HL-60 (cell line): ENCODE measurements around the gene C1orf21.

Experiments
- DNase-seq, 2 experiments: peaks; one replicate each; pipeline ENCODE4 v3.0.0-alpha.2; 2010 to 2020; ENCODE audit warnings: low read depth in 1 of 2, low spot score in 1 of 2
- H3K27ac ChIP-seq: fragments of 250-450 bp; sonication (Bioruptor Pico); replicated peaks from 2 replicates; pipeline ENCODE4 v1.5.1; 2020; ENCODE audit warnings: mild to moderate bottlenecking, moderate library complexity
- H3K27me3 ChIP-seq: fragments of 250-450 bp; sonication (Bioruptor Pico); 2 replicates; pipeline ENCODE4 v1.5.1; 2021; ENCODE audit warnings: mild to moderate bottlenecking, moderate library complexity; ENCODE audit not compliant: insufficient read depth, poor library complexity, severe bottlenecking
- H3K4me3 ChIP-seq: replicated peaks from 2 replicates; pipeline ENCODE4 v1.5.1; 2011; ENCODE audit warnings: mild to moderate bottlenecking, control low read depth, low read length; ENCODE audit not compliant: insufficient read depth
- CTCF ChIP-seq: IDR thresholded peaks from one replicate; pipeline ENCODE4 v1.5.1; 2011; ENCODE audit warnings: low read length, control low read depth, inconsistent platforms; ENCODE audit not compliant: insufficient read depth
- GABPA ChIP-seq: IDR thresholded peaks from 2 replicates; pipeline ENCODE4 v1.6.1; 2012; ENCODE audit warnings: low read depth
- POLR2AphosphoS5 ChIP-seq: IDR thresholded peaks from 2 replicates; pipeline ENCODE4 v1.6.1; 2012; ENCODE audit warnings: low read depth
- REST ChIP-seq: IDR thresholded peaks from 2 replicates; pipeline ENCODE4 v1.6.1; 2012; ENCODE audit warnings: low read depth; ENCODE audit not compliant: insufficient replicate concordance
- SPI1 ChIP-seq: IDR thresholded peaks from 2 replicates; pipeline ENCODE4 v1.6.1; 2012; ENCODE audit warnings: low read depth, mild to moderate bottlenecking, borderline replicate concordance

C1orf21 gene

GRCh38 chr1:184596950-184597645, 210.3 kb downstream of the C1orf21 start:
- Histone ChIP-seq H3K27ac (no peak overlapping the region), H3K4me3 (no peak overlapping the region), H3K27me3 (peaks cover 2% of the 10 kb centered on the region)
- TF ChIP-seq SPI1 (no peak), REST (no peak), CTCF (no peak), GABPA (no peak), POLR2AphosphoS5 (no peak)
- DNase-seq, result no peak

GRCh38 chr1:184597650-184598357, 211.0 kb downstream of the C1orf21 start:
- Histone ChIP-seq H3K27ac (no peak overlapping the region), H3K4me3 (no peak overlapping the region), H3K27me3 (peaks cover 2% of the 10 kb centered on the region)
- TF ChIP-seq GABPA (no peak), REST (no peak), CTCF (no peak), SPI1 (no peak), POLR2AphosphoS5 (no peak)
- no peak for DNase-seq

GRCh38 chr1:184598403-184599193, 211.8 kb downstream of the C1orf21 start:
- Histone ChIP-seq H3K27ac (no peak overlapping the region), H3K27me3 (peaks cover 2% of the 10 kb centered on the region), H3K4me3 (no peak overlapping the region)
- no peak for TF ChIP-seq REST
- TF ChIP-seq POLR2AphosphoS5, result no peak
- TF ChIP-seq SPI1, result no peak
- no peak for TF ChIP-seq CTCF
- no peak for TF ChIP-seq GABPA
- DNase-seq, result no peak
